Sigmoid colon (tissue), 7 donors: ENCODE data around the gene TNFRSF25. TPM values are rescaled to one million over a fixed set of nuclear protein-coding genes. Genes with fewer than 3 reads are reported as not detected.
"Not testable (repeated sequence)": the region's sequence is repeated elsewhere in the genome, so short reads cannot be mapped to it uniquely, and the experiment has no call there.

Experiments used
- DNase-seq: peaks from one replicate; pipeline ENCODE4 v3.0.0-alpha.2; 2019
- H3K27ac ChIP-seq, 4 donors: fragments of 200-600 bp; sonication (generic); one replicate each; pipeline ENCODE4 v1.5.1; 2016 to 2019; ENCODE audit warnings: mild to moderate bottlenecking in 1 of 4
- H3K27me3 ChIP-seq, 3 donors: fragments of 200-600 bp; sonication (generic); one replicate each; pipeline ENCODE4 v1.5.1; 2019; ENCODE audit warnings: mild to moderate bottlenecking in 1 of 3
- H3K36me3 ChIP-seq, 4 donors: fragments of 200-600 bp; sonication (generic); one replicate each; pipeline ENCODE4 v1.5.1; 2016 to 2019
- H3K4me1 ChIP-seq, 4 donors: fragments of 200-600 bp; sonication (generic); one replicate each; pipeline ENCODE4 v1.5.1; 2017 to 2019
- H3K4me3 ChIP-seq, 4 donors: fragments of 200-600 bp; sonication (generic); one replicate each; pipeline ENCODE4 v1.5.1; 2017 to 2019; ENCODE audit warnings: mild to moderate bottlenecking in 2 of 4, moderate library complexity in 1 of 4
- H3K9me3 ChIP-seq, 4 donors: fragments of 200-600 bp in 3 of 4; sonication (generic) in 3 of 4; one replicate each; pipeline versions ENCODE4 v1.5.1 to v1.6.1; 2013 to 2019
- EP300 ChIP-seq, 4 donors: sonication (generic); formaldehyde crosslinking; IDR thresholded peaks; one replicate each; pipeline ENCODE4 v1.6.1; 2017; ENCODE audit warnings: antibody characterized with exemption in 4 of 4
- POLR2A ChIP-seq, 2 donors: fragments of 450-650 bp; IDR thresholded peaks; one replicate each; pipeline ENCODE4 v1.6.1; 2016; ENCODE audit warnings: antibody characterized with exemption in 2 of 2, mild to moderate bottlenecking in 2 of 2, moderate library complexity in 2 of 2
- POLR2AphosphoS5 ChIP-seq, 4 donors: sonication (generic); formaldehyde crosslinking; IDR thresholded peaks; one replicate each; pipeline ENCODE4 v1.6.1; 2017; ENCODE audit warnings: antibody characterized with exemption in 4 of 4
- WGBS, 2 donors: extraction: QIAGEN DNeasy Blood & Tissue Kit; methylation state at CpG; one replicate each; pipeline ENCODE4 v1.1.7; 2013; 5-methylcytosine and 5-hydroxymethylcytosine counted together
- intact Hi-C: fragments of 100-400 bp; cut with DNase I; formaldehyde crosslinking; loops from one replicate; pipeline ENCODE4 v1.15.1; 2023
- polyA plus RNA-seq, 3 donors: library from polyadenylated mRNA; stranded (reverse); fragments of 200-250 nt; gene quantifications; one replicate each; pipeline ENCODE4 v1.2.3, GENCODE V29; 2013
- total RNA-seq, 4 donors: library from RNA; depleted of rRNA; stranded (reverse); fragments of >200 nt; gene quantifications; one replicate each; pipeline ENCODE4 v1.1.0, GENCODE V29; 2016
- TF ChIP-seq, protein P1 (sequence below), 4 experiments: fragments of 450-650 bp in 3 of 4; fragments of 200-600 bp in 1 of 4; IDR thresholded peaks; one replicate each; pipeline ENCODE4 v1.5.1; 2016 to 2019; ENCODE audit warnings: antibody characterized with exemption in 4 of 4, mild to moderate bottlenecking in 3 of 4, moderate library complexity in 2 of 4
- donor health status: healthy with polysubstance abuse.
- donor health status: Bipolar disorder and iron deficiency.
- donor health status: healthy.

Gene TNFRSF25
- total and polyA plus RNA-seq, 7 donors, result 2.5 to 65.9 (median 6.8) TPM

DNA sequence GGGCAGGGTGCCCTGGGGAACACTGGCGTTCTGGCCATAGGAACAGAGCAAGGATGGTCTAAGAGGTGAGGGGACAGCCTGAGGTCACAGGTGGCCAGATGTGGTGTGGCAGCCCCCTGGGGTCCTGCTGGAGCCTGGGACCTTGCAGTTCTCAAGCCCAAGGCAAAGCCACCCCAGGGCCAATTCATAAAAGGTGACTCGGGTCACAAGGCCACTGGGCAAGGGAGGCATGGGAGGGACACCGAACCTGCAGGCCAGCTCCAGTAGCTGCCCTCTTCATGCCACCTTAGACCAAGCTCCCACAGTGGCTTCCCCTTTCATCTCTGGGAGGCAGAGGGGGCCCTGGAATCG, 19.3 kb downstream of the TNFRSF25 start:
- intact Hi-C loops, result no loop called here
- DNase-seq, result no peak
- no peak overlapping the region for H3K4me3 ChIP-seq
- 49 to 56% methylated on average over 4 of the region's 4 CpGs for WGBS, 2 donors
- H3K9me3 ChIP-seq, result no peaks in the 10 kb centered on the region
- TF ChIP-seq POLR2AphosphoS5 (IDR thresholded peaks at IDR 0.05) (no peak), EP300 (IDR thresholded peaks at IDR 0.05) (no peak), POLR2A (IDR thresholded peaks at IDR 0.05) (no peak)
- TF ChIP-seq, protein P1, sequence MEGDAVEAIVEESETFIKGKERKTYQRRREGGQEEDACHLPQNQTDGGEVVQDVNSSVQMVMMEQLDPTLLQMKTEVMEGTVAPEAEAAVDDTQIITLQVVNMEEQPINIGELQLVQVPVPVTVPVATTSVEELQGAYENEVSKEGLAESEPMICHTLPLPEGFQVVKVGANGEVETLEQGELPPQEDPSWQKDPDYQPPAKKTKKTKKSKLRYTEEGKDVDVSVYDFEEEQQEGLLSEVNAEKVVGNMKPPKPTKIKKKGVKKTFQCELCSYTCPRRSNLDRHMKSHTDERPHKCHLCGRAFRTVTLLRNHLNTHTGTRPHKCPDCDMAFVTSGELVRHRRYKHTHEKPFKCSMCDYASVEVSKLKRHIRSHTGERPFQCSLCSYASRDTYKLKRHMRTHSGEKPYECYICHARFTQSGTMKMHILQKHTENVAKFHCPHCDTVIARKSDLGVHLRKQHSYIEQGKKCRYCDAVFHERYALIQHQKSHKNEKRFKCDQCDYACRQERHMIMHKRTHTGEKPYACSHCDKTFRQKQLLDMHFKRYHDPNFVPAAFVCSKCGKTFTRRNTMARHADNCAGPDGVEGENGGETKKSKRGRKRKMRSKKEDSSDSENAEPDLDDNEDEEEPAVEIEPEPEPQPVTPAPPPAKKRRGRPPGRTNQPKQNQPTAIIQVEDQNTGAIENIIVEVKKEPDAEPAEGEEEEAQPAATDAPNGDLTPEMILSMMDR (IDR thresholded peaks at IDR 0.05), result no peak
- H3K27me3 ChIP-seq, result peaks cover 32 to 78% (median 55%) of the 10 kb centered on the region in 3 donors
- no peaks in the 10 kb centered on the region for H3K36me3 ChIP-seq
- H3K4me1 ChIP-seq, result peaks cover 0 to 24% (median 20%) of the 10 kb centered on the region in 4 donors
- H3K27ac ChIP-seq, result no peak overlapping the region

- WGBS, 2 donors, result 61 to 85% methylated on average over 4 of the region's 4 CpGs
- intact Hi-C loops, H3K4me3 ChIP-seq, H3K9me3 ChIP-seq, DNase-seq, H3K36me3 ChIP-seq, H3K27ac ChIP-seq: not testable (repeated sequence)
- Histone ChIP-seq H3K4me1 (peaks cover 0 to 24% (median 20%) of the 10 kb centered on the region in 4 donors), H3K27me3 (peaks cover 32 to 78% (median 55%) of the 10 kb centered on the region in 3 donors)
These were observed 20.0 kb downstream of the TNFRSF25 start for GRCh38 chr1:6445929-6446328.

DNA sequence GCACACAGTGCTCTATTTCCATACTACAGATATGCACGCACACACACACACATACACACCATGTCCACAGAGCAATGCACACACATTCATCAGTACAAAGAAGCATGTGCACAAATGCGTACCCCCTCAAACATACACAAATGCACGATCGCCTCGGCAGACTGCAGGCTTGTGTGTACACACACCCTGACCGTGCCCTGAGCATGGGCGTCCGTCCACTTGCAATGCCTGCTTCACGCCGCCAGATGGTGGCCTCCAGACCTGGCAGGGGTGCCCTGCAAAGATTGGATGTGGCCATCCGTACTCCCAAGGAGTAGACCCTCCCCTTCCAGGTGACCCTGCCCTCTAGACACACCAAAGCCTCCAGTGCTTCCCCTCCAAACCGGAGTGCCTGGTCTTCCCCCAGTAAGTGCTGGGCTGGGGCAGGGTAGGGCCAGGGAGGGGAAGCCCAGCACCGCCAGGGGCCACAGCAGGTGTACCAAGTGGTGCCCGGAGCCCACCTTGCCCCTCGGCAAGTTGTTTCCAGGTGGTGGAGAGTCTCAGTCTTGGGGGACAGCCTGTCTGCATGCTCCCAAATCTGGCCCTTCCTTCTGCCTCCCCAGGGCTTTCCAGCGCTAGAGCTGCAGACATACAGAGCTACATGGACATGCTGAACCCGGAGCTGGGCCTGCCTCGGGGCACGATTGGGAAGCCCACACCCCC, 20.8 kb downstream of the TNFRSF25 start:
- no peak for TF ChIP-seq POLR2A (IDR thresholded peaks at IDR 0.05)
- TF ChIP-seq, protein P1 (IDR thresholded peaks at IDR 0.05), result peak in 2 of 4 experiments; percentile 23 to 32
- Histone ChIP-seq H3K9me3 (no peaks in the 10 kb centered on the region), H3K4me3 (no peak overlapping the region), H3K27ac (no peak overlapping the region), H3K4me1 (peaks cover 0 to 30% (median 26%) of the 10 kb centered on the region in 4 donors), H3K36me3 (no peaks in the 10 kb centered on the region), H3K27me3 (peaks cover 38 to 78% (median 55%) of the 10 kb centered on the region in 3 donors)
- WGBS, 2 donors, result 36 to 54% methylated on average over 19 of the region's 19 CpGs
- intact Hi-C loops, result no loop called here
- DNase-seq, result no peak

- TF ChIP-seq EP300 (IDR thresholded peaks at IDR 0.05) (no peak), POLR2A (IDR thresholded peaks at IDR 0.05) (no peak), POLR2AphosphoS5 (IDR thresholded peaks at IDR 0.05) (no peak)
- TF ChIP-seq, protein P1 (IDR thresholded peaks at IDR 0.05), result no peak
- peaks cover 34 to 78% (median 56%) of the 10 kb centered on the region in 3 donors for H3K27me3 ChIP-seq
- intact Hi-C loops, result no loop called here
- WGBS, 2 donors, result 83 to 92% methylated on average over 15 of the region's 15 CpGs
- H3K36me3 ChIP-seq, result no peaks in the 10 kb centered on the region
- H3K4me3 ChIP-seq, result no peak overlapping the region
- H3K27ac ChIP-seq, result no peak overlapping the region
- no peaks in the 10 kb centered on the region for H3K9me3 ChIP-seq
- no peak for DNase-seq
- H3K4me1 ChIP-seq, result peaks cover 0 to 33% (median 27%) of the 10 kb centered on the region in 4 donors
These were observed 21.6 kb downstream of the TNFRSF25 start for GRCh38 chr1:6444377-6444776.

DNA sequence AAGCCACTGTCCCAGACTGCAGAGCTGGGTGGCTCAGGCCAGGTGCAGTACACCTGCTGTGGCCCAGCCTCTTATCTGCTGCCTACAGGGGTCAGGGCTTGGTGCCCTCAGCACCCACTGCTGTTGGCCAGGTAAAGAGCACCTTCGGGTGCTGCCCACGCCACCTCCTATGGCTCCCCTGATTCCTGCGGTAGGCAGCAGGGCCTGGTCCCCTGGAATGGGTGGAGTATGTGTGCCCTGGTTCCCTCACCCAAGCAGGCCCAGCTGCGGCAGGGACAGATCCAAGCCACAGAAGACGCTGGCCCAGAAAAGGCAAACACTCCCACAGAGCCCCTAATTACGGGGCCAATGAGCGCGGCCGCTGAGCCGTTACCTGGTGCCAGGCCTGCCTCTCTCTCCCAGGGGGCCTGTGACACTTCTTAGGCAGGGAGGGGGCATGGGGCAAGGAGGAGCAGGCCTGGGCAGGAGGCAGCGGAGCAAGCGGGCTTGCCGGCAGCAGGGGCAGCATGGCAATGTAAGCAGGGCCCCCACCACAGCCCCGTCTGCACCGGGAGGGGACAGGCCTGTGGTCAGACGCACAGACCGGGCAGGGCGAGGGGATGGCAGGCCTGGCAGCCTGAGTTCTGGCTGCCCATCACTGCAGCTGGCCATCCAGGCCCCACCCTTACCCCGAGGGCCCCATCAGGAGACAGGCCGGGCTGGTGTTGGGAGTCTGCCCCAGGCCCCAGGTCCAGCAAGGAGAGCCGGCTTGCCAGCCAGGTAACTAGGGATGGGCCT, 22.4 kb downstream of the TNFRSF25 start:
- intact Hi-C loops, result no loop called here
- WGBS, 2 donors, result 87 to 90% methylated on average over 21 of the region's 21 CpGs
- no peak overlapping the region for H3K4me3 ChIP-seq

More for the DNA sequence above, 22.4 kb downstream of the TNFRSF25 start:
- Histone ChIP-seq H3K4me1 (peaks cover 0 to 25% (median 24%) of the 10 kb centered on the region in 4 donors), H3K36me3 (no peaks in the 10 kb centered on the region), H3K27ac (no peak overlapping the region), H3K9me3 (no peaks in the 10 kb centered on the region), H3K27me3 (peaks cover 27 to 77% (median 55%) of the 10 kb centered on the region in 3 donors)
- TF ChIP-seq POLR2AphosphoS5 (IDR thresholded peaks at IDR 0.05) (no peak), POLR2A (IDR thresholded peaks at IDR 0.05) (no peak), EP300 (IDR thresholded peaks at IDR 0.05) (no peak)
- TF ChIP-seq, protein P1 (IDR thresholded peaks at IDR 0.05), result no peak
- DNase-seq, result no peak
